ENCODE data around the gene NKG7. TPM values are rescaled to one million over a fixed set of nuclear protein-coding genes. Genes with fewer than 3 reads are reported as not detected.
"Not testable (repeated sequence)": the region's sequence is repeated elsewhere in the genome, so short reads cannot be mapped to it uniquely, and the experiment has no call there.

NKG7 gene
- polyA plus RNA-seq, 3 donors from 2014 or later = 7,925 to 8,923 (median 8,385) TPM

- Mint-ChIP-seq H3K4me1 (peaks cover 33 to 45% of the 10 kb centered on the region in 2 donors), H3K36me3 (peaks cover 25 to 40% (median 39%) of the 10 kb centered on the region in 3 donors), H3K27ac (peak overlapping the region in 1 of 6 donors; percentile 51), H3K4me3 (no peak overlapping the region), H3K27me3 (ENCODE audit: low read depth in 3 of 3) (peaks cover 0 to 1% (median 0%) of the 10 kb centered on the region in 3 donors), H3K9me3 (peaks cover 0 to 11% (median 5%) of the 10 kb centered on the region in 6 donors)
- DNase-seq = no peak
Measured at GRCh38 chr19:51402117-51402516, 29.7 kb upstream of the NKG7 start.

- not testable (repeated sequence) for DNase-seq; H3K4me3 Mint-ChIP-seq; H3K27me3 Mint-ChIP-seq (ENCODE audit: low read depth in 3 of 3)
- peaks cover 47 to 66% of the 10 kb centered on the region in 2 donors for H3K4me1 Mint-ChIP-seq
- peak overlapping the region in 1 of 6 donors; percentile 34 for H3K27ac Mint-ChIP-seq
- H3K36me3 Mint-ChIP-seq = peaks cover 25 to 31% (median 30%) of the 10 kb centered on the region in 3 donors
- peaks cover 0 to 11% (median 5%) of the 10 kb centered on the region in 6 donors for H3K9me3 Mint-ChIP-seq
Measured at GRCh38 chr19:51399936-51400335, 27.5 kb upstream of the NKG7 start.

- DNase-seq = no peak
- Mint-ChIP-seq H3K4me3 (no peak overlapping the region), H3K27me3 (ENCODE audit: low read depth in 3 of 3) (peaks cover 0 to 7% (median 5%) of the 10 kb centered on the region in 3 donors), H3K27ac (peak overlapping the region in 1 of 6 donors; percentile 12), H3K4me1 (peaks cover 54 to 73% of the 10 kb centered on the region in 2 donors), H3K9me3 (peaks cover 0 to 11% (median 5%) of the 10 kb centered on the region in 6 donors), H3K36me3 (peaks cover 20 to 28% (median 25%) of the 10 kb centered on the region in 3 donors)
Measured at GRCh38 chr19:51399231-51399630, 26.8 kb upstream of the NKG7 start.

- Mint-ChIP-seq H3K4me3 (peak overlapping the region in 3 of 5 donors; percentile 3 to 23 (median 10)), H3K27me3 (ENCODE audit: low read depth in 3 of 3) (peaks cover 4 to 8% (median 7%) of the 10 kb centered on the region in 3 donors), H3K9me3 (peaks cover 0 to 11% (median 5%) of the 10 kb centered on the region in 6 donors), H3K4me1 (peaks cover 60 to 80% of the 10 kb centered on the region in 2 donors), H3K27ac (peak overlapping the region; percentile 25 to 96 (median 62)), H3K36me3 (peaks cover 13 to 21% (median 21%) of the 10 kb centered on the region in 3 donors)
- peak in 2 of 3 donors; percentile 36 to 46 for DNase-seq
Measured at GRCh38 chr19:51398096-51398704, 25.7 kb upstream of the NKG7 start.

DNA sequence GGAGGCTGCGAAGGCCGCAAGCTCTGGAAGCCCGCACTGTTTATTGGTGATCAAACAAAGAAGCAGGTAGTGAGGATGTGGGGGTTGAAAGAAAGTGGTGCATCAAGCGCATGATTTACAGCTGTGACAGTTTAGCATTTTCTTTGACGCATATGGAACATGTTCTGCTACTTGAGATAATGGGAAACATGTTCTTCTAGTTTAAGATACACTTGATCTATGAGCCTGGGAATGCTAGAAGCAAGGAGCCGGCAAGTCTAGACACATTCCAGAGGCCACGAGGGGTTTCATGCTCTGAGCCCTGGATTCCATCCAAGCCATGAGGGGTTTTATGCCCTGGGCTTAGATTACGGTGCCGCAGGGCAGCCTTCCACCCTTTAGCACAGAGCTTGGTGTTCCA is 25.0 kb upstream of the NKG7 start:
- H3K27me3 Mint-ChIP-seq (ENCODE audit: low read depth in 3 of 3); DNase-seq; H3K9me3 Mint-ChIP-seq; H3K4me3 Mint-ChIP-seq: not testable (repeated sequence)
- Mint-ChIP-seq H3K4me1 (peaks cover 67 to 87% of the 10 kb centered on the region in 2 donors), H3K27ac (peak overlapping the region; percentile 54 to 96 (median 73)), H3K36me3 (peaks cover 9 to 13% (median 13%) of the 10 kb centered on the region in 3 donors)

- H3K36me3 Mint-ChIP-seq = peaks cover 0 to 7% (median 3%) of the 10 kb centered on the region in 3 donors
- peak overlapping the region; percentile 90 to 97 (median 93) for H3K27ac Mint-ChIP-seq
- H3K27me3 Mint-ChIP-seq (ENCODE audit: low read depth in 3 of 3) = peaks cover 4 to 8% (median 7%) of the 10 kb centered on the region in 3 donors
- peaks cover 71 to 85% of the 10 kb centered on the region in 2 donors for H3K4me1 Mint-ChIP-seq
- no peaks in the 10 kb centered on the region for H3K9me3 Mint-ChIP-seq
- H3K4me3 Mint-ChIP-seq = peak overlapping the region in 3 of 5 donors; percentile 18 to 49 (median 49)
- no peak for DNase-seq
Measured at GRCh38 chr19:51396175-51396574, 23.7 kb upstream of the NKG7 start.

DNA sequence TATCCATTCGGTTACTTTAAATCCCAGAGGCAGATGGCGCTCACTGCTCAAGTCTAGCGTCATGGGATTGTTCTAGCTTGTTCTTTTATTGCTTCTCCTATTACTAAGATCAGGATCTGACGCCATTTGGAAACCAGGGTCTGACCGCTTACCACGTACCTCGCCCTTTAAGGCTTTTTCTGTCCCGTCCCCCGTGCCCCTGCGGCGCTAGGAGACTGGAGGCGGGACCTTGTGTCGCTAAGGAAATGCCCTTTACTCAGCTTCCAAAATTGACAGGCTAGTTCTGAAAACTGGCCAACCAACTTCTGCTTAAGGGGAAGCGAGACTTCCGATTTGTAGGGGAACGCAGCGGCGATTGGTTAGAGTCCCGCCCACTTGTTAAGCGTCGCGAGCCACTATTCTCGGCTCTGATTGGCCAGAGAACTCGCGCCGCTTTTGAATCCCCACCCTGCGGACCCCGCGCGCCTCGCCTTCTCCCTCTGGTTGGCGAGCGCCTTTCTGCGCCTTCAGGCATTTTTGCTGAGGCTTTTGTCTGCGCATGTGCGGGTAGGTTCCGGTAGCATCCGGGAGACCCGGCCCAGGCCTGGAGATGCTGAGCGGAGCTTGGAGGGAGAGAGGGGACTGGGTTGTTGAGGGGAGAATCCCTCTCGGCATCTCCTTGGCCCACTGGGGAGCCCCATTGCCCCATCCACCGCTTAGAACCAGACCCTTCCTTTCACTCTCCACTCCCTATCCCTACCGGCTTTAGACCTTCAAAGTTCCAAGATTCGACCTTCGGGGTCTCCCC is 21.8 kb upstream of the NKG7 start:
- H3K4me1 Mint-ChIP-seq = peaks cover 83 to 90% of the 10 kb centered on the region in 2 donors
- H3K27me3 Mint-ChIP-seq (ENCODE audit: low read depth in 3 of 3) = peaks cover 4 to 7% (median 7%) of the 10 kb centered on the region in 3 donors
- DNase-seq = peak; percentile 91 to 93 (median 93)
- H3K36me3 Mint-ChIP-seq = peaks cover 0 to 11% (median 7%) of the 10 kb centered on the region in 3 donors
- H3K9me3 Mint-ChIP-seq = no peaks in the 10 kb centered on the region
- peak overlapping the region; percentile 90 to 97 (median 93) for H3K27ac Mint-ChIP-seq
- peak overlapping the region; percentile 79 to 96 (median 88) for H3K4me3 Mint-ChIP-seq

DNA sequence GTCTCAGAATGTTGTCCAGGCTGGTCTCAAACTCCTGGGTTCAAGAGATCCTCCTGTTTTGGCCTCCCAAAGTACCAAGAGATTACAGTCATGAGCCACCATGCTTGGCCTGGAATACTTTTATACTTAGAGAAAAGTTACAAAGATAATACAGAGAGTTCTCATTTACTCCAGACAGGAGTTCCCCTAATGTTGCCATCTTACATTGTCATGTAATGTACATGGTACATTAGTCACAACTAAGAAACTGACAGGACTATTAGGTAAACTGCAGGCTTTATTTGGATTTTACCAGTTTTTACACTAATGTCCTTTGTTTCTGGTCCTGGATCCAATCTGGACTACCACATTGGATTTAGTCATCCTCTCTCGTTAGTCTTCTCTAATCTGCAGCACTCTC is 20.2 kb upstream of the NKG7 start:
- peak overlapping the region; percentile 55 to 86 (median 72) for H3K27ac Mint-ChIP-seq
- peaks cover 82 to 90% of the 10 kb centered on the region in 2 donors for H3K4me1 Mint-ChIP-seq

GRCh38 chr19:51391073-51391611 is 18.7 kb upstream of the NKG7 start:
- DNase-seq = no peak
- Mint-ChIP-seq H3K27ac (peak overlapping the region; percentile 86 to 98 (median 96)), H3K9me3 (no peaks in the 10 kb centered on the region), H3K4me1 (peaks cover 78 to 83% of the 10 kb centered on the region in 2 donors), H3K36me3 (peaks cover 0 to 11% (median 7%) of the 10 kb centered on the region in 3 donors), H3K4me3 (peak overlapping the region; percentile 87 to 96 (median 92)), H3K27me3 (ENCODE audit: low read depth in 3 of 3) (peaks cover 6 to 15% (median 7%) of the 10 kb centered on the region in 3 donors)

More for the DNA sequence above, 20.2 kb upstream of the NKG7 start:
- Mint-ChIP-seq H3K4me3 (peak overlapping the region; percentile 31 to 71 (median 48)), H3K36me3 (peaks cover 0 to 11% (median 7%) of the 10 kb centered on the region in 3 donors), H3K9me3 (no peaks in the 10 kb centered on the region), H3K27me3 (ENCODE audit: low read depth in 3 of 3) (peaks cover 6 to 15% (median 7%) of the 10 kb centered on the region in 3 donors)
- no peak for DNase-seq

GRCh38 chr19:51389143-51389542 is 16.7 kb upstream of the NKG7 start:
- DNase-seq = no peak
- Mint-ChIP-seq H3K27ac (peak overlapping the region; percentile 86 to 98 (median 96)), H3K27me3 (ENCODE audit: low read depth in 3 of 3) (peaks cover 2 to 8% (median 5%) of the 10 kb centered on the region in 3 donors), H3K4me3 (peak overlapping the region; percentile 87 to 96 (median 92)), H3K4me1 (peaks cover 71 to 72% of the 10 kb centered on the region in 2 donors), H3K36me3 (peaks cover 0 to 11% (median 7%) of the 10 kb centered on the region in 3 donors), H3K9me3 (no peaks in the 10 kb centered on the region)

GRCh38 chr19:51387924-51388389 is 15.5 kb upstream of the NKG7 start, which contains the start of gene LIM2:
LIM2 (minus strand) TSS chr19:51387974; CDS start chr19:51387443, 531 bp downstream.
- H3K36me3 Mint-ChIP-seq = peaks cover 0 to 11% (median 4%) of the 10 kb centered on the region in 3 donors
- no peaks in the 10 kb centered on the region for H3K9me3 Mint-ChIP-seq
- H3K4me3 Mint-ChIP-seq = peak within 1 kb of the TSS; percentile 87 to 96 (median 92)
- H3K4me1 Mint-ChIP-seq = peaks cover 74% of the 10 kb centered on the region in 2 donors
- H3K27me3 Mint-ChIP-seq (ENCODE audit: low read depth in 3 of 3) = peaks cover 0 to 8% (median 2%) of the 10 kb centered on the region in 3 donors
- DNase-seq = peak in 1 of 3 donors; percentile 41
- peak within 1 kb of the TSS; percentile 84 to 98 (median 92) for H3K27ac Mint-ChIP-seq

DNA sequence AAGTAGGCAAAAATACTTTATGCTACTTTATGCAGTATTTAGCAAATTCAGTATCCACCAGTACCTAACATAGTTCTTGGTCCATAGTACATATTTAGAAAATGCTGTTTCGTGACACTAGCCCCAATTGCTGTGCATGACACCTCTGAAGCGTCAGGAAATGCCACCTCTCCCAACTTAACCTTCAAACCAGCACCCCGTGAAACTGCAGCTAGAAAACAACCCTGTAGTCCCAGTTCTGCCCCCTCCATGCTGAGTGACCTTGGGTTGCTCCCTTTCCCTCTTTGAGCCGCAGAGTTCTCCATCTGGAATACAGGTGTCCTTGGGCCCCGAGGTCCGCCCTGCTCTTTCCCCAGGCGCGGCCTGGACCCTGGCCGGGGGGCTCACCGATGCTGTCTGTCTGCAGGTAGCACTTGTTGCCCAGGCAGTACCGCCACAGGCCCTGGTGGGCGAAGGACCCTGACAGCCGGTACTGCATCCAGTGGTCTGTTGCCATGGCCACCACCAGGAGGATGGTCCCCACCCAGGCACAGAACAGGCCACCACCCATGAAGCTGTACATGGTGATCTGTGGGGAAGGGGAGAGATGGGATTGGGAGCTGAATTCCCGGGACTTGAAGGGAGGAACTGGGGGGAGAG is 14.5 kb upstream of the NKG7 start:
- Mint-ChIP-seq H3K27ac (peak overlapping the region; percentile 84 to 98 (median 92)), H3K36me3 (peaks cover 0 to 11% (median 4%) of the 10 kb centered on the region in 3 donors), H3K9me3 (no peaks in the 10 kb centered on the region), H3K27me3 (ENCODE audit: low read depth in 3 of 3) (peaks cover 0 to 8% (median 2%) of the 10 kb centered on the region in 3 donors), H3K4me1 (peaks cover 78 to 79% of the 10 kb centered on the region in 2 donors), H3K4me3 (peak overlapping the region; percentile 87 to 96 (median 92))
- peak; percentile 67 to 76 (median 72) for DNase-seq

All from immature natural killer cell (primary cell).